Measurements from ENCODE around the gene CROCC.

GRCh38 chr1:16986113-16986512 lies 64.4 kb downstream of the CROCC start:
- no peak for TF ChIP-seq CTCF (optimal IDR thresholded peaks at IDR 0.05 in 1 of 3, IDR thresholded peaks at IDR 0.05 in 1 of 3, conservative IDR thresholded peaks at IDR 0.05 in 1 of 3; ENCODE audit: extremely low read depth in 1 of 3, insufficient read depth in 2 of 3, low read length in 3 of 3)
- TF ChIP-seq EZH2 (IDR thresholded peaks at IDR 0.05; ENCODE audit: low read length), result no peak
